WTC11 (cell line): ENCODE results near the gene CDK5RAP2. TPM values are rescaled to one million over a fixed set of nuclear protein-coding genes. Genes with fewer than 3 reads are reported as not detected.

Source experiments
- ATAC-seq: fragments of 200-7000 bp; cut with Tn5 transposase; 2 replicates; pipeline ENCODE4 v1.10.0; 2021; ENCODE audit warnings: mild to moderate bottlenecking, moderate library complexity
- CTCF ChIA-PET: fragments of 300-600 bp; sonication (Branson Sonifier 250); formaldehyde crosslinking; loops from one replicate; lab custom pipeline; 2021; ENCODE audit warnings: antibody characterized with exemption; lab: Charles Lee
- POLR2A ChIA-PET: fragments of 350-600 bp; sonication (Branson Sonifier 250); formaldehyde crosslinking; loops from one replicate; lab custom pipeline; 2021; ENCODE audit warnings: antibody characterized with exemption; lab: Charles Lee
- DNase-seq: peaks from one replicate; pipeline ENCODE4 v3.0.0; 2021; ENCODE audit warnings: low spot score
- H3K27ac Mint-ChIP-seq: 2 replicates; pipeline ENCODE4 v1.8.0; 2021; ENCODE audit warnings: mixed read lengths
- H3K27me3 Mint-ChIP-seq: 2 replicates; pipeline ENCODE4 v1.8.0; 2021; ENCODE audit warnings: low read depth, mild to moderate bottlenecking, moderate library complexity, mixed read lengths
- H3K36me3 Mint-ChIP-seq: 2 replicates; pipeline ENCODE4 v1.8.0; 2021; ENCODE audit warnings: mixed read lengths
- H3K4me1 Mint-ChIP-seq: 2 replicates; pipeline ENCODE4 v1.8.0; 2022; ENCODE audit warnings: mixed read lengths
- H3K4me3 Mint-ChIP-seq: 2 replicates; pipeline ENCODE4 v1.8.0; 2021; ENCODE audit warnings: mild to moderate bottlenecking, moderate library complexity, mixed read lengths
- H3K9me3 Mint-ChIP-seq: 2 replicates; pipeline ENCODE4 v1.8.0; 2021; ENCODE audit warnings: mixed read lengths
- CDX4 ChIP-seq: fragments of 250-450 bp; sonication (Bioruptor Pico); IDR thresholded peaks from 2 replicates; pipeline ENCODE4 v1.9.0; 2021; ENCODE audit warnings: moderate library complexity, mild to moderate bottlenecking, inconsistent platforms, borderline replicate concordance
- E2F4 ChIP-seq: sonication (generic); formaldehyde crosslinking; IDR thresholded peaks from 2 replicates; pipeline ENCODE4 v1.8.1; 2022; ENCODE audit warnings: low read depth, mild to moderate bottlenecking, moderate library complexity, missing genetic modification reagents, borderline replicate concordance
- ETV6 ChIP-seq: sonication (generic); formaldehyde crosslinking; IDR thresholded peaks from 2 replicates; pipeline ENCODE4 v1.8.1; 2022; ENCODE audit warnings: mild to moderate bottlenecking, missing genetic modification reagents
- FOXP4 ChIP-seq: sonication (generic); formaldehyde crosslinking; IDR thresholded peaks from 2 replicates; pipeline ENCODE4 v1.8.0; 2022; ENCODE audit warnings: mild to moderate bottlenecking, missing genetic modification reagents
- GRHL2 ChIP-seq: fragments of 250-450 bp; sonication (Bioruptor Pico); IDR thresholded peaks from 2 replicates; pipeline ENCODE4 v1.8.0; 2022; ENCODE audit warnings: mild to moderate bottlenecking, moderate library complexity; ENCODE audit not compliant: insufficient replicate concordance, severe bottlenecking
- HMGXB4 ChIP-seq: sonication (generic); formaldehyde crosslinking; IDR thresholded peaks from 2 replicates; pipeline ENCODE4 v1.8.1; 2023; ENCODE audit warnings: mild to moderate bottlenecking, moderate library complexity, missing genetic modification reagents
- KAT7 ChIP-seq: sonication (generic); formaldehyde crosslinking; IDR thresholded peaks from 2 replicates; pipeline ENCODE4 v1.8.1; 2023; ENCODE audit warnings: missing genetic modification reagents, mild to moderate bottlenecking, borderline replicate concordance
- MYBL2 ChIP-seq: sonication (generic); formaldehyde crosslinking; IDR thresholded peaks from 2 replicates; pipeline ENCODE4 v1.8.1; 2023; ENCODE audit warnings: mild to moderate bottlenecking, moderate library complexity, missing genetic modification reagents
- USF1 ChIP-seq: sonication (generic); formaldehyde crosslinking; IDR thresholded peaks from 2 replicates; pipeline ENCODE4 v1.8.0; 2022; ENCODE audit warnings: mild to moderate bottlenecking, missing genetic modification reagents
- ZBTB43 ChIP-seq: sonication (generic); formaldehyde crosslinking; IDR thresholded peaks from 2 replicates; pipeline ENCODE4 v1.8.1; 2023; ENCODE audit warnings: mild to moderate bottlenecking, missing genetic modification reagents
- ZMAT4 ChIP-seq: fragments of 250-450 bp; sonication (Bioruptor Pico); IDR thresholded peaks from 2 replicates; pipeline ENCODE4 v1.9.0; 2021; ENCODE audit warnings: mild to moderate bottlenecking
- ZNF396 ChIP-seq: fragments of 250-450 bp; sonication (Bioruptor Pico); IDR thresholded peaks from 2 replicates; pipeline ENCODE4 v1.8.0; 2021; ENCODE audit warnings: mild to moderate bottlenecking, moderate library complexity, borderline replicate concordance
- total RNA-seq: library from RNA; stranded (reverse); gene quantifications from 3 replicates; pipeline ENCODE4 v1.2.3, GENCODE V29; 2021

Gene CDK5RAP2
- total RNA-seq, 1 experiment from 2014 or later: 48.3 TPM

- TF ChIP-seq FOXP4 (CRISPR knock-in tag) (no peak), ETV6 (CRISPR knock-in tag) (no peak), ZBTB43 (CRISPR knock-in tag) (no peak), MYBL2 (no peak)
These were observed 38.0 kb downstream of the CDK5RAP2 start (continued) for GRCh38 chr9:120541921-120542320.

- Mint-ChIP-seq H3K4me3 (no peak overlapping the region), H3K9me3 (no peaks in the 10 kb centered on the region), H3K4me1 (no peaks in the 10 kb centered on the region), H3K27me3 (no peaks in the 10 kb centered on the region), H3K27ac (no peak overlapping the region), H3K36me3 (peaks cover 52% of the 10 kb centered on the region)
- POLR2A ChIA-PET: no interaction called here
- ATAC-seq: no peak
- CTCF ChIA-PET: interaction anchor here (1.3 kb wide), 1 partner anchor 9 kb away, joined by 4 read pairs; no protein-coding TSS in a partner anchor
- DNase-seq: no peak
- no peak for TF ChIP-seq FOXP4 (CRISPR knock-in tag)
- TF ChIP-seq KAT7 (CRISPR knock-in tag): no peak
- no peak for TF ChIP-seq USF1
- no peak for TF ChIP-seq ZMAT4 (CRISPR knock-in tag)
- TF ChIP-seq ZNF396 (CRISPR knock-in tag): no peak
- TF ChIP-seq CDX4: no peak
These were observed 40.0 kb downstream of the CDK5RAP2 start for GRCh38 chr9:120539951-120540350.

GRCh38 chr9:120538339-120538738 is 41.6 kb downstream of the CDK5RAP2 start:
- POLR2A ChIA-PET: no interaction called here
- Mint-ChIP-seq H3K4me3 (no peak overlapping the region), H3K27me3 (no peaks in the 10 kb centered on the region), H3K27ac (no peak overlapping the region), H3K36me3 (peaks cover 48% of the 10 kb centered on the region), H3K9me3 (no peaks in the 10 kb centered on the region), H3K4me1 (no peaks in the 10 kb centered on the region)
- CTCF ChIA-PET: no interaction called here
- DNase-seq: no peak
- no peak for ATAC-seq
- no peak for TF ChIP-seq GRHL2 (CRISPR knock-in tag)
- no peak for TF ChIP-seq E2F4
- TF ChIP-seq HMGXB4 (CRISPR knock-in tag): no peak
- TF ChIP-seq ZNF396 (CRISPR knock-in tag): no peak
